ENCODE data around the gene TMEM253. TPM values are rescaled to one million over a fixed set of nuclear protein-coding genes. Genes with fewer than 3 reads are reported as not detected.

TMEM253 gene
- total and polyA plus RNA-seq, 2 experiments from 2014 or later = 0.59 to 0.95 TPM

DNA sequence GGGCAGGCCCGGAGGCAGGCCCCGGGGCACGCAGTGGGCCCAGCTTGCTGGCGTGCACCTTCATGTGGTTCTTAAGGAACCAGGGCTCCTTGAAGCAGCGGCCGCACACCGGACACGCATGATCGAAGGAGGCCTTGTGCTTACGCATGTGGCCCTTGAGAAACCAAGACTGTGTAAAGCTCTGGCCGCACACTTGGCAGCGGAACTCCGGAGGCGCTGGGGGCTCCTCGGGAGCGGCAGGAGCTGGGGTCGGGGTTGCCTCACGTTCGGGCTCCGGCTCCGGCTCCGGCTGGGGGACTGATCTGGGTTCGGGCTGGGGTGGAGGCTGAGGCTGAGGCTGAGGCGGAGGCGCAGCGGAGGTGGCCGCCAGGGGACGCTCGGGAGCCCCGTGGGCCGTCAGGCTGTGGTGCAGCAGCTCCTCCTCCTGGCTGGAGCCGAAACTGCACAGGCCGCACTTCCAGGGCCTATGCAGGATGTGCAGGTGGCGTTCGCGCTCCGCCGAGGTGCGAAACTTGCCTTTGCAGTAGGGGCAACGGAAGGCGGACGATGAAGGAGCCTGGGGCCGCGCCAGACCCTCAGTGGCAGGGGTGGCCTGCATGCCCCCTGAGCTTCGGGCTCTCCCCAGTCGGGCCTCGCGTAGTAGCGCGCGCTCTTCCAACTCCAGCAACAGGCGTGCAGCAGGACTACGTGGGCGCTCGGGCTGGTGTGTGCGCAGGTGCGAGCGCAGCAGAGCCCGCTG, 8.4 kb upstream of the TMEM253 start (continued):
- TF ChIP-seq ETS1 (IDR thresholded peaks at IDR 0.05) (no peak), ZNF331 (CRISPR knock-in tag; IDR thresholded peaks at IDR 0.05; ENCODE audit: low read depth) (no peak), STAT1 (IDR thresholded peaks at IDR 0.05; ENCODE audit: unreplicated experiment) (no peak), ZNF114 (CRISPR knock-in tag; IDR thresholded peaks at IDR 0.05) (no peak), POLR2AphosphoS5 (IDR thresholded peaks at IDR 0.05; ENCODE audit: low read depth) (peak; percentile 53; the same call in 1 of the 2 replicates), NANOG (IDR thresholded peaks at IDR 0.05; ENCODE audit: borderline replicate concordance) (no peak), EZH2phosphoT487 (IDR thresholded peaks at IDR 0.05; ENCODE audit: unreplicated experiment) (no peak), JUNB (IDR thresholded peaks at IDR 0.05; ENCODE audit: unreplicated experiment) (no peak), EZH2 (IDR thresholded peaks at IDR 0.05; ENCODE audit: low read depth, unreplicated experiment) (no peak)
- TF ChIP-seq, protein P1, sequence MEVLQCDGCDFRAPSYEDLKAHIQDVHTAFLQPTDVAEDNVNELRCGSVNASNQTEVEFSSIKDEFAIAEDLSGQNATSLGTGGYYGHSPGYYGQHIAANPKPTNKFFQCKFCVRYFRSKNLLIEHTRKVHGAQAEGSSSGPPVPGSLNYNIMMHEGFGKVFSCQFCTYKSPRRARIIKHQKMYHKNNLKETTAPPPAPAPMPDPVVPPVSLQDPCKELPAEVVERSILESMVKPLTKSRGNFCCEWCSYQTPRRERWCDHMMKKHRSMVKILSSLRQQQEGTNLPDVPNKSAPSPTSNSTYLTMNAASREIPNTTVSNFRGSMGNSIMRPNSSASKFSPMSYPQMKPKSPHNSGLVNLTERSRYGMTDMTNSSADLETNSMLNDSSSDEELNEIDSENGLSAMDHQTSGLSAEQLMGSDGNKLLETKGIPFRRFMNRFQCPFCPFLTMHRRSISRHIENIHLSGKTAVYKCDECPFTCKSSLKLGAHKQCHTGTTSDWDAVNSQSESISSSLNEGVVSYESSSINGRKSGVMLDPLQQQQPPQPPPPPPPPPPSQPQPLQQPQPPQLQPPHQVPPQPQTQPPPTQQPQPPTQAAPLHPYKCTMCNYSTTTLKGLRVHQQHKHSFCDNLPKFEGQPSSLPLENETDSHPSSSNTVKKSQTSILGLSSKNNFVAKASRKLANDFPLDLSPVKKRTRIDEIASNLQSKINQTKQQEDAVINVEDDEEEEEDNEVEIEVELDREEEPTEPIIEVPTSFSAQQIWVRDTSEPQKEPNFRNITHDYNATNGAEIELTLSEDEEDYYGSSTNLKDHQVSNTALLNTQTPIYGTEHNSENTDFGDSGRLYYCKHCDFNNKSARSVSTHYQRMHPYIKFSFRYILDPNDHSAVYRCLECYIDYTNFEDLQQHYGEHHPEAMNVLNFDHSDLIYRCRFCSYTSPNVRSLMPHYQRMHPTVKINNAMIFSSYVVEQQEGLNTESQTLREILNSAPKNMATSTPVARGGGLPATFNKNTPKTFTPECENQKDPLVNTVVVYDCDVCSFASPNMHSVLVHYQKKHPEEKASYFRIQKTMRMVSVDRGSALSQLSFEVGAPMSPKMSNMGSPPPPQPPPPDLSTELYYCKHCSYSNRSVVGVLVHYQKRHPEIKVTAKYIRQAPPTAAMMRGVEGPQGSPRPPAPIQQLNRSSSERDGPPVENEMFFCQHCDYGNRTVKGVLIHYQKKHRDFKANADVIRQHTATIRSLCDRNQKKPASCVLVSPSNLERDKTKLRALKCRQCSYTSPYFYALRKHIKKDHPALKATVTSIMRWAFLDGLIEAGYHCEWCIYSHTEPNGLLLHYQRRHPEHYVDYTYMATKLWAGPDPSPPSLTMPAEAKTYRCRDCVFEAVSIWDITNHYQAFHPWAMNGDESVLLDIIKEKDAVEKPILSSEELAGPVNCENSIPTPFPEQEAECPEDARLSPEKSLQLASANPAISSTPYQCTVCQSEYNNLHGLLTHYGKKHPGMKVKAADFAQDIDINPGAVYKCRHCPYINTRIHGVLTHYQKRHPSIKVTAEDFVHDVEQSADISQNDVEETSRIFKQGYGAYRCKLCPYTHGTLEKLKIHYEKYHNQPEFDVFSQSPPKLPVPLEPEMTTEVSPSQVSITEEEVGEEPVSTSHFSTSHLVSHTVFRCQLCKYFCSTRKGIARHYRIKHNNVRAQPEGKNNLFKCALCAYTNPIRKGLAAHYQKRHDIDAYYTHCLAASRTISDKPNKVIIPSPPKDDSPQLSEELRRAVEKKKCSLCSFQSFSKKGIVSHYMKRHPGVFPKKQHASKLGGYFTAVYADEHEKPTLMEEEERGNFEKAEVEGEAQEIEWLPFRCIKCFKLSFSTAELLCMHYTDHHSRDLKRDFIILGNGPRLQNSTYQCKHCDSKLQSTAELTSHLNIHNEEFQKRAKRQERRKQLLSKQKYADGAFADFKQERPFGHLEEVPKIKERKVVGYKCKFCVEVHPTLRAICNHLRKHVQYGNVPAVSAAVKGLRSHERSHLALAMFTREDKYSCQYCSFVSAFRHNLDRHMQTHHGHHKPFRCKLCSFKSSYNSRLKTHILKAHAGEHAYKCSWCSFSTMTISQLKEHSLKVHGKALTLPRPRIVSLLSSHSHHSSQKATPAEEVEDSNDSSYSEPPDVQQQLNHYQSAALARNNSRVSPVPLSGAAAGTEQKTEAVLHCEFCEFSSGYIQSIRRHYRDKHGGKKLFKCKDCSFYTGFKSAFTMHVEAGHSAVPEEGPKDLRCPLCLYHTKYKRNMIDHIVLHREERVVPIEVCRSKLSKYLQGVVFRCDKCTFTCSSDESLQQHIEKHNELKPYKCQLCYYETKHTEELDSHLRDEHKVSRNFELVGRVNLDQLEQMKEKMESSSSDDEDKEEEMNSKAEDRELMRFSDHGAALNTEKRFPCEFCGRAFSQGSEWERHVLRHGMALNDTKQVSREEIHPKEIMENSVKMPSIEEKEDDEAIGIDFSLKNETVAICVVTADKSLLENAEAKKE (CRISPR knock-in tag; IDR thresholded peaks at IDR 0.05) = no peak

Measured in GM23338 (cell line).